GM12878 (cell line): Measurements from ENCODE around the gene ZNF608.

Experiments
- HDAC2 ChIP-seq: fragments of 200-600 bp; sonication (generic); IDR thresholded peaks from 2 replicates; pipeline ENCODE4 v1.6.1; 2017
- HDAC6 ChIP-seq: fragments of 200-600 bp; sonication (generic); IDR thresholded peaks from one replicate; pipeline ENCODE4 v1.8.0; 2017; ENCODE audit warnings: antibody characterized with exemption; ENCODE audit not compliant: unreplicated experiment
- JUND ChIP-seq: IDR thresholded peaks from 2 replicates; pipeline ENCODE4 v1.6.1; 2012; ENCODE audit warnings: low read depth, mild to moderate bottlenecking, low read length, improper control_type of control experiment, moderate library complexity
- MTA3 ChIP-seq: IDR thresholded peaks from 2 replicates; pipeline ENCODE4 v1.6.1; 2012; ENCODE audit warnings: low read length, inconsistent platforms, borderline replicate concordance
- NR2C2 ChIP-seq: IDR thresholded peaks from 2 replicates; pipeline ENCODE4 v1.6.1; 2011; ENCODE audit warnings: borderline replicate concordance, low read depth; ENCODE audit not compliant: control insufficient read depth, insufficient read length
- SIN3A ChIP-seq: IDR thresholded peaks from 2 replicates; pipeline ENCODE4 v1.6.1; 2012; ENCODE audit warnings: low read depth, low read length, improper control_type of control experiment
- SIX5 ChIP-seq: IDR thresholded peaks from 2 replicates; pipeline ENCODE4 v1.6.1; 2011; ENCODE audit warnings: mild to moderate bottlenecking, low read depth, low read length, moderate library complexity; ENCODE audit not compliant: severe bottlenecking
- TF ChIP-seq, protein P1 (sequence below): fragments of 450-650 bp; conservative IDR thresholded peaks from 2 replicates; pipeline ENCODE4 v1.6.1; 2017; ENCODE audit warnings: mild to moderate bottlenecking, moderate library complexity
- TF ChIP-seq, protein P2 (sequence below), 3 experiments: IDR thresholded peaks in 2 of 3; conservative IDR thresholded peaks in 1 of 3; 2 replicates each; pipeline ENCODE4 v1.5.1; 2011; ENCODE audit warnings: low read depth in 3 of 3, low read length in 3 of 3, mild to moderate bottlenecking in 3 of 3, control low read depth in 2 of 3, moderate library complexity in 2 of 3, inconsistent platforms in 1 of 3, mixed read lengths in 1 of 3; ENCODE audit not compliant: control insufficient read depth in 2 of 3, insufficient read depth in 1 of 3; ENCODE audit errors: extremely low read depth in 1 of 3
- TF ChIP-seq, protein P3 (sequence below): IDR thresholded peaks from 2 replicates; pipeline ENCODE4 v1.6.1; 2012; ENCODE audit warnings: mild to moderate bottlenecking, low read depth, low read length
- TF ChIP-seq, protein P4 (sequence below): IDR thresholded peaks from 2 replicates; pipeline ENCODE4 v1.6.1; 2011; ENCODE audit warnings: mild to moderate bottlenecking, low read depth, low read length, moderate library complexity; ENCODE audit not compliant: insufficient replicate concordance
- TF ChIP-seq, protein P5 (sequence below): IDR thresholded peaks from 2 replicates; pipeline ENCODE4 v1.6.1; 2011; ENCODE audit warnings: low read depth, low read length, improper control_type of control experiment, borderline replicate concordance

DNA sequence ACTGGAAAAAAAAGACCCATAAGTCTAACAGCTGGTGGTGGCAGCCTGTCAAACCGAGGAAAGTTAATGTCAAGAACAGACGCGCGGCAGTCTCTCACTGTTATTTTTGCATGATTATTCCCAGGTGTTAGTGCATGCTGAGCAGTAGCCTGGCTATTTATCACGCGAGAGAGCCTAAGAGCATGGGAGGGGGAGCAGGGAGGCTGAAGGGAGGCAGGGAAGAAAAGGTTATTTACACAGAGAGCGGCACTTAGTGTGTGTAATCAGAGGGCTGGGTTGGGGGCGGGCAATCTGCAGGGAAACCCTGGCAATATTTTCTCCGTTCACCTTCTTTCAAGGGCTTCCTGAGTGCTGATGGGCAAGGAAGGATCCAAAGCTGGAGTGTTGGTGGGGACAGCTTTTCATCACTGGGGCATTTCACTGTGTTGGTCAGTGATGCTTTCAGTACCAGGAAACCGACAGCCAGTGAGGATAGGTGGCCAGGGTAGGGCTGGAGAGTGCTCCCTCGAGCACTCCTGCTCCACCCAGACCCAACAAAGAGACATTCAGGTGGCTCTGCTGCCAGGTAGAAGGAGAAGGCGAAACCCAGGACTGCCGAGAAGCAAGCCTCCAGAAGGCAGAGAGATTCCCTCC, 39.6 kb downstream of the ZNF608 start:
- TF ChIP-seq, protein P1, sequence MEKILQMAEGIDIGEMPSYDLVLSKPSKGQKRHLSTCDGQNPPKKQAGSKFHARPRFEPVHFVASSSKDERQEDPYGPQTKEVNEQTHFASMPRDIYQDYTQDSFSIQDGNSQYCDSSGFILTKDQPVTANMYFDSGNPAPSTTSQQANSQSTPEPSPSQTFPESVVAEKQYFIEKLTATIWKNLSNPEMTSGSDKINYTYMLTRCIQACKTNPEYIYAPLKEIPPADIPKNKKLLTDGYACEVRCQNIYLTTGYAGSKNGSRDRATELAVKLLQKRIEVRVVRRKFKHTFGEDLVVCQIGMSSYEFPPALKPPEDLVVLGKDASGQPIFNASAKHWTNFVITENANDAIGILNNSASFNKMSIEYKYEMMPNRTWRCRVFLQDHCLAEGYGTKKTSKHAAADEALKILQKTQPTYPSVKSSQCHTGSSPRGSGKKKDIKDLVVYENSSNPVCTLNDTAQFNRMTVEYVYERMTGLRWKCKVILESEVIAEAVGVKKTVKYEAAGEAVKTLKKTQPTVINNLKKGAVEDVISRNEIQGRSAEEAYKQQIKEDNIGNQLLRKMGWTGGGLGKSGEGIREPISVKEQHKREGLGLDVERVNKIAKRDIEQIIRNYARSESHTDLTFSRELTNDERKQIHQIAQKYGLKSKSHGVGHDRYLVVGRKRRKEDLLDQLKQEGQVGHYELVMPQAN = no peak
- no peak for TF ChIP-seq HDAC2
- TF ChIP-seq, protein P2, sequence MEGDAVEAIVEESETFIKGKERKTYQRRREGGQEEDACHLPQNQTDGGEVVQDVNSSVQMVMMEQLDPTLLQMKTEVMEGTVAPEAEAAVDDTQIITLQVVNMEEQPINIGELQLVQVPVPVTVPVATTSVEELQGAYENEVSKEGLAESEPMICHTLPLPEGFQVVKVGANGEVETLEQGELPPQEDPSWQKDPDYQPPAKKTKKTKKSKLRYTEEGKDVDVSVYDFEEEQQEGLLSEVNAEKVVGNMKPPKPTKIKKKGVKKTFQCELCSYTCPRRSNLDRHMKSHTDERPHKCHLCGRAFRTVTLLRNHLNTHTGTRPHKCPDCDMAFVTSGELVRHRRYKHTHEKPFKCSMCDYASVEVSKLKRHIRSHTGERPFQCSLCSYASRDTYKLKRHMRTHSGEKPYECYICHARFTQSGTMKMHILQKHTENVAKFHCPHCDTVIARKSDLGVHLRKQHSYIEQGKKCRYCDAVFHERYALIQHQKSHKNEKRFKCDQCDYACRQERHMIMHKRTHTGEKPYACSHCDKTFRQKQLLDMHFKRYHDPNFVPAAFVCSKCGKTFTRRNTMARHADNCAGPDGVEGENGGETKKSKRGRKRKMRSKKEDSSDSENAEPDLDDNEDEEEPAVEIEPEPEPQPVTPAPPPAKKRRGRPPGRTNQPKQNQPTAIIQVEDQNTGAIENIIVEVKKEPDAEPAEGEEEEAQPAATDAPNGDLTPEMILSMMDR (IDR thresholded peaks at IDR 0.05 in 2 of 3, conservative IDR thresholded peaks at IDR 0.05 in 1 of 3; ENCODE audit: control insufficient read depth in 2 of 3, extremely low read depth in 1 of 3, insufficient read depth in 1 of 3, low read depth in 3 of 3, low read length in 3 of 3) = no peak
- TF ChIP-seq SIX5 = no peak
- TF ChIP-seq, protein P3, sequence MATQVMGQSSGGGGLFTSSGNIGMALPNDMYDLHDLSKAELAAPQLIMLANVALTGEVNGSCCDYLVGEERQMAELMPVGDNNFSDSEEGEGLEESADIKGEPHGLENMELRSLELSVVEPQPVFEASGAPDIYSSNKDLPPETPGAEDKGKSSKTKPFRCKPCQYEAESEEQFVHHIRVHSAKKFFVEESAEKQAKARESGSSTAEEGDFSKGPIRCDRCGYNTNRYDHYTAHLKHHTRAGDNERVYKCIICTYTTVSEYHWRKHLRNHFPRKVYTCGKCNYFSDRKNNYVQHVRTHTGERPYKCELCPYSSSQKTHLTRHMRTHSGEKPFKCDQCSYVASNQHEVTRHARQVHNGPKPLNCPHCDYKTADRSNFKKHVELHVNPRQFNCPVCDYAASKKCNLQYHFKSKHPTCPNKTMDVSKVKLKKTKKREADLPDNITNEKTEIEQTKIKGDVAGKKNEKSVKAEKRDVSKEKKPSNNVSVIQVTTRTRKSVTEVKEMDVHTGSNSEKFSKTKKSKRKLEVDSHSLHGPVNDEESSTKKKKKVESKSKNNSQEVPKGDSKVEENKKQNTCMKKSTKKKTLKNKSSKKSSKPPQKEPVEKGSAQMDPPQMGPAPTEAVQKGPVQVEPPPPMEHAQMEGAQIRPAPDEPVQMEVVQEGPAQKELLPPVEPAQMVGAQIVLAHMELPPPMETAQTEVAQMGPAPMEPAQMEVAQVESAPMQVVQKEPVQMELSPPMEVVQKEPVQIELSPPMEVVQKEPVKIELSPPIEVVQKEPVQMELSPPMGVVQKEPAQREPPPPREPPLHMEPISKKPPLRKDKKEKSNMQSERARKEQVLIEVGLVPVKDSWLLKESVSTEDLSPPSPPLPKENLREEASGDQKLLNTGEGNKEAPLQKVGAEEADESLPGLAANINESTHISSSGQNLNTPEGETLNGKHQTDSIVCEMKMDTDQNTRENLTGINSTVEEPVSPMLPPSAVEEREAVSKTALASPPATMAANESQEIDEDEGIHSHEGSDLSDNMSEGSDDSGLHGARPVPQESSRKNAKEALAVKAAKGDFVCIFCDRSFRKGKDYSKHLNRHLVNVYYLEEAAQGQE = no peak
- no peak for TF ChIP-seq NR2C2
- TF ChIP-seq HDAC6 = no peak
- TF ChIP-seq, protein P4, sequence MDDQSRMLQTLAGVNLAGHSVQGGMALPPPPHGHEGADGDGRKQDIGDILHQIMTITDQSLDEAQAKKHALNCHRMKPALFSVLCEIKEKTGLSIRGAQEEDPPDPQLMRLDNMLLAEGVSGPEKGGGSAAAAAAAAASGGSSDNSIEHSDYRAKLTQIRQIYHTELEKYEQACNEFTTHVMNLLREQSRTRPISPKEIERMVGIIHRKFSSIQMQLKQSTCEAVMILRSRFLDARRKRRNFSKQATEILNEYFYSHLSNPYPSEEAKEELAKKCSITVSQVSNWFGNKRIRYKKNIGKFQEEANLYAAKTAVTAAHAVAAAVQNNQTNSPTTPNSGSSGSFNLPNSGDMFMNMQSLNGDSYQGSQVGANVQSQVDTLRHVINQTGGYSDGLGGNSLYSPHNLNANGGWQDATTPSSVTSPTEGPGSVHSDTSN = no peak
- TF ChIP-seq JUND = no peak
- no peak for TF ChIP-seq SIN3A
- TF ChIP-seq MTA3 = no peak
- TF ChIP-seq, protein P5, sequence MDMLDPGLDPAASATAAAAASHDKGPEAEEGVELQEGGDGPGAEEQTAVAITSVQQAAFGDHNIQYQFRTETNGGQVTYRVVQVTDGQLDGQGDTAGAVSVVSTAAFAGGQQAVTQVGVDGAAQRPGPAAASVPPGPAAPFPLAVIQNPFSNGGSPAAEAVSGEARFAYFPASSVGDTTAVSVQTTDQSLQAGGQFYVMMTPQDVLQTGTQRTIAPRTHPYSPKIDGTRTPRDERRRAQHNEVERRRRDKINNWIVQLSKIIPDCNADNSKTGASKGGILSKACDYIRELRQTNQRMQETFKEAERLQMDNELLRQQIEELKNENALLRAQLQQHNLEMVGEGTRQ = no peak
